ENCODE data around the gene NKX1-1.

- TF ChIP-seq CTCF (conservative IDR thresholded peaks at IDR 0.05) (no peak), EZH2 (IDR thresholded peaks at IDR 0.05; ENCODE audit: low read depth) (no peak)
Observed at GRCh38 chr4:1379801-1380331, 26.4 kb downstream of the NKX1-1 start.
